GM18909 (cell line): ENCODE data around the gene HMGN1.
"Not testable (repeated sequence)": the region's sequence is repeated elsewhere in the genome, so short reads cannot be mapped to it uniquely, and the experiment has no call there.

Experiments used
- ATAC-seq: cut with Tn5 transposase; IDR thresholded peaks from one replicate; pipeline ENCODE4 v1.9.1; 2021; ENCODE audit warnings: mild to moderate bottlenecking; ENCODE audit not compliant: unreplicated experiment, poor library complexity

The HMGN1 gene, protein sequence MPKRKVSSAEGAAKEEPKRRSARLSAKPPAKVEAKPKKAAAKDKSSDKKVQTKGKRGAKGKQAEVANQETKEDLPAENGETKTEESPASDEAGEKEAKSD

DNA sequence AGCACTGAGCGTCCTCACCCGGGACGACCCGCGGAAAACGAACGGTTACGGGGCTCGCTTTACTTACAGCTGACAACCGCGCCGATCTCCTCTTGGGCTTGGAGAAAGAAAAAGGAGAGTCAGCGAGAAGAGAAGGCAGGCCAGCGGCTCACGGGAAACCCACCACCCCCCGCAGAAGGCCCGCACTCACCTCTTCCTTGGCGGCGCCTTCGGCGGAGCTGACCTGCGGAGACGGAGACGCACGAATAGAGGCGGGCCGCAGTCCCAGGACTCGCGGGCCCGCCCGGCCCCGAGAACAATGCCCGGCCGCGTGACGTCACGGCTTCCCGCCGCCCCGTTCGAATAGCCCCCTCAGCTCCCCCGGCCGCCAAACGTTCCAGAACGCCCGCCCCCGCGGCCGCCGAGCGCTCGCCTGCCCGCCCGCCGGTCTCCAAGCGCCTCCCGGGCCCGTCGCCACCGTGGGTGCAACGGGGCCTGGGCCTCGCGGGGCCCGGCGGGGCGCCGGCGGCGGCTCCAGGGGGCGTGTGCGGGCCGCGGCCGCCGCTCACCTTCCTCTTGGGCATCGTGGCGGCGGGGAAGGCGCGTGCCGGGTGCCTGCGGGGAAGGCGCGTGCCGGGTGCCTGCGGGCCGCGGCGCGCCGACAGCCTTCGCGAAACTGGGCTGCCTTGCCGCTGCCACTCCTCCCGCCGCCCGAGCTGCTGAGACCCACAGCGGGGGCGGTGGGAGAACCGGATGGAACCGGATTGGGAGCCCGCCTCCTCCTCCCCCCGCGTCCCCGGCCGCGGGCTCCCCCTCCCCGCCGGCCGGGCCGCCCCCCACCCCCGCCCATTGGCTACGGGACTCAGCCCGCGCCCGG lies at the start of gene HMGN1:
HMGN1 (minus strand) TSS at position 734 of the 856 bp plus-strand sequence; CDS start at position 563, 171 bp downstream.
- ATAC-seq: peak; percentile 58

DNA sequence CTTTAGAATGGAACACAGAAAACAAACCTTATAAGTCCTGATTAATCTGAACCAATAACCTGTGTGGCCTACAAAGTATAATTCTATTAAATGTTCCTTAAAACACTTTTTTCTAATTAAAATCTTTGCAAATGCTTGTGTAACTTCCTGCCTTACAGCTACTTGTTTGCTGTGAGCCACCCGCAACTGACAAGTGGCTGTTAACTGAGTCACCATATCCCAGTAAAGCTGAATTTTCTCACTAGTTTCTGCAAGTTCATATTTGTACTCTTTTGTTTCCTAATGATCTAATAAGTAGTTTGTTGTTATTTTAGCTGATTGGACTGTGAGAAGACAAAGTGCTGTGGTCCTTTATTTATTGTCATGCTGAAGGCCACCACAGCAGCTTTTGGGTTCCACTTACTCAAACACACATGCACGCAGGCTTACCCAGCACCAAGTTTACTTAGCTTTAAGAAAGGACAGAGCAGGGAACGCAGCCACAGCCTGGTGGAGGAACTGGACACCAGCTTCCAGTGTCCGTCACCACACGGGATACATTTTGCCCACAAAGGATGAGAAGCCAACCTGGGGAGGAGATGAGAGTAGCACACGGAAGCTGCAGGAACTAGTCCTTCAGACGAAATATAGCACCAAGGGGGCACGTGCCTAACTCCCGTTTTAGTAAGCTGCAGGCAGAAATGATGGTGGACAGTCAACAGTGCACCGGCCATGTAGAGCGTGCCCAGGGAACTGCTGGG lies 48.9 kb upstream of the HMGN1 start:
- ATAC-seq: no peak

DNA sequence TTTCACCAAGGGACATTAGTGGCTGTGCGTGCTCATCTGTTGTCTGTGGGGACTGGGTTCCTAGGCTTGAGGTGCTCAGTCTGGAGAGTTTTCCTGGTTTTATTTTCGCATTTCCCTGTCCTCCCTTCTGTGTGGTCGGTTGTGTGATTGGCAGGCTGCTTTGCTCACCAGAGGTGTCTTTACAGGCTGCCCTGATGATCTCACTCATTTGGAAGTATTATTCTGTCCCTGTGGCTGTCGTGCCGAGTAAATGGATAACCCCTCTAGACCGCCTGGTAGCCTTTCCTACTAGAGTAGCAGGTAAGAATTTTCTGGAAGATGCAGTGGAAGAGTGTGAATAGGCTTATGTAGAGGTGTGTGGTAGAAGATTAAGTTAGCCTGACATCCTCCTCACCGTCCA lies 44.1 kb upstream of the HMGN1 start:
- no peak for ATAC-seq

DNA sequence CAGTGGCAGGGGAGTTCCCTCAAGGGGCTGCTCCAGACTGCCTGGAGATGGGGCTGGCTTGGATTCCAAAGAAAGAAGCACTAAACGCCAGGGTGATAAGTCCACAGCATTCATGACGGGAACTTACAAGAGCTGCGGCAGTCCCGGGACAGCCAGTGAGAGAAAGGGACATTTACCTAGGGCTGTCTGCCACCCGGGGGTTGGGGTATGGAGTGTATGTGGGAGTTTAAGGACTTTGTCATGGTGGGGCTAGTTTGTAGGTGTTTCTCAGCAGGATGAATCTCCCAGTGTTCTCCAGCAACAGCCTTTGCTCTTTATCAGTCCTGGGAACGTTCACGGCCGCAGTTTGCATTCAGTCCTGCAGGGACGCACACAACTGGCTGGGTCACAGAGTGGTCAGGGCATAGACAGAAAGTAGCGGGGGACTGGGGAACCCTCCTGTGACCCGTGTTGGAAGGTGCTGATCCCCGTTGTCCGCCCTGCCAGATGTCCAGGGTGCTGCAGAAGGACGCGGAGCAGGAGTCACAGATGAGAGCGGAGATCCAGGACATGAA lies 41.4 kb upstream of the HMGN1 start:
- no peak for ATAC-seq

DNA sequence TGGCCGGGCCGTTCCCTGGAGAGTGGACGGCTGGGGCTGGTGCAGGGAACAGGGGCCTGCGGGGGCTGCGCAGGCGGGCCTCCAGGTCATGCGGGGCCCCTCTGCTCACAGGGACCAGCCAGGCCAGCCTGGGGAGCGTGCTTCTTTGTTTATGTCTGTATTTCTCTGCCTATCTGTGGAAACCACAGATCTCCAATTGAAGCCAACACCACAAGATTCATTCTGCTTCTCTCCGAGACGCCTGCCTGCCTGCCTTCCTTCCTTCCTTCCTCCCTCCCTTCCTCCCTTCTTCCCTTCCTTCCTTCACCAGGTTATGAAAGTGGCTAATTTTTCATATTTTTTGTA lies 39.9 kb upstream of the HMGN1 start:
- no peak for ATAC-seq

DNA sequence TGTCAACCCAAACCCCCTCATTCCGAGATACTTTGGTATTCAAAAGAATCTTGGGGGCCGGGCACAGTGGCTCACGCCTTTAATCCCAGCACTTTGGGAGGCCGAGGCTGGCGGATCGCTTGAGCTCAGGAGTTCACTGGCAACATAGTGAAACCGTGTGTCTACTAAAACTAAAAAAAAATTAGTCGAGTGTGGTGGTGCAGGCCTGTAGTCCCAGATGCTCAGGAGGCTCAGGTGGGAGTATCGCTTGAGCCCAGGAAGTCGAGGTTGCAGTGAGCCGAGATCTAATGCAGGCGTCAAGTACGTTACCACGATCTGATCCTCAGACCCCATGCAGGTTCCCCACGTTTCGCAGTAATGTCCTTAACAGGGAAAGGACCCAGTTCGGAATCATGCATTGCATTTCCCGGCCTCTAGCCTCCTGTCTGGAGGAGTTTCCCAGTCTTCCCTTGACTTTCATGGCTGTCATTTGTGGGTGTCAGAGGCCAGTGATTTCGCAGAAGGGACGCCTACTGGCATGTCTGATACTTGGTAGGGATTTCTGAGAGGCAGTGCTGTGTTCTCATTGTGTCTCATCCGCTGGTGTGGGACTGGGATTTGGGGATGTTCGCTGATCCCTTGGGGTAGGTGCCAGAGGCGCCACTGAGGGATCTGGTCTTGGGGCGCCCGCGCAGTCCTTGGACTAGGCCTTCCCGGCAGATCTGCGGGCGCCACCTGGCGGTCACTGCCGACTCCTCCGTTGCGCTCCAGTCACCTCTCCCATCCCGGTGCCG lies 39.3 kb upstream of the HMGN1 start:
- ATAC-seq: peak; percentile 87

DNA sequence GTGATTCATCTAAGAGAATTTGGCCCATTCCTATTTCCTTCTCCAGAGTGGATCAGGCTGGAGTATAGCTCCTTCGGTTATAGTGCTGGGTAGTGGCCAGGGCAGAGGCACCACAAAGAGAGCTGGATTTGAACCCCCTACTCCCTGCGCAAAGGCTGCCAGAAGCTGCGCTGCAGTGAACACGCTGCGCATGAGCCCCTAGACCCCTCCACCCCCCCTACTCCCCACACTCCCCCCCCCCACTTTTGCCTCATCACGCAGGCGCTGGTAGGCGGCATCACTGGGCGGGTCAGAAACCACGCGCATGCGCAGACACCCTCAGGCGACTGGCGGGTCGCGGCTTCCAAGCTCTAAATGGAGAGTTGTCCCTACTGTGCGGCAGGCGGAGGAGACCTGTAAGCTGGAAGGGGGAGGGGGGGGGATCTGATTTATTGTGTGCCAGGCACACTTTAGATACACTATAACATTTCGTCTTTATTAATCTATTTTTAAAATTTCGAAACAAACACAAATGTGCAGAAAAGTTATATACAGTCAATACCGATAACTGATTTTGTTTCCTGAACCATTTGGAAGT lies 38.7 kb upstream of the HMGN1 start:
- no peak for ATAC-seq

DNA sequence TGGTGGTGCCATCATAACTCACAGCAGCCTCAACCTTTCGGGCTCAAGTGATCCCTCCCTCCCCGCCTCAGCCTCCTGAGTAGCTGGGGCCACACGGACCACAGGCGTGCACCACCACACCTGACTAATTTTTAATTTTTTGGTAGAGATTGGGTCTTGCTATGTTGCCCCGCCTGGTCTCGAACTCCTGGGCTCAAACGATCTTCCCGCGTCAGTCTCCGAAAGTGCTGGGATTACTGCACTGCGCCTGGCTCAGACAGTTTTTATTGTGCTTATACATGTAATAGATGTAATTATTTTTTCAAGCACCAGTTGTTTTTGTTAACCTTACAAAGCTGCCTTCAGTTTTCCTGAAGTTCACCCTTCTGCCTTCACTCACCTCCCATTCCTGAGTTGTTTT lies 38.0 kb upstream of the HMGN1 start:
- ATAC-seq: no peak

DNA sequence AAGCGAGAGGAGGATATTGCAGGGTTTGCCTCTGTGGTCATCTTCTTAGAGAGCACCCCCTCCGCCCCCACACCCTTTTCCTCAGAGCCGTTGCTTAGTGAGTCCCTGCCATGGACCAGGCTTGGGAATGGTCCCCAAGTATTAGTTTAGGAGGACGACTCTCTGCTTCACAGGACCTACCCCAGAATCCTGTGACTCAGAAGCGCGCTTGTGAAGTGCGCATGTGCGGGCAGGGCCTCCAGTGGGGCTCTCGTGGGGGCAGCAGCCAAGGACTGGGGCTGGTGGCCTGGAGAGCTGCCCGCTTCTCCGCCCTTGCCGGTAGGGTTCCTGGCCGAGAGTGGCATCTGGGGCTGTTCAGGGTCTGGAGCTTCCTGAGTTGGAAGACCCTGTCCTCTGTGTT lies 37.3 kb upstream of the HMGN1 start:
- ATAC-seq: no peak

DNA sequence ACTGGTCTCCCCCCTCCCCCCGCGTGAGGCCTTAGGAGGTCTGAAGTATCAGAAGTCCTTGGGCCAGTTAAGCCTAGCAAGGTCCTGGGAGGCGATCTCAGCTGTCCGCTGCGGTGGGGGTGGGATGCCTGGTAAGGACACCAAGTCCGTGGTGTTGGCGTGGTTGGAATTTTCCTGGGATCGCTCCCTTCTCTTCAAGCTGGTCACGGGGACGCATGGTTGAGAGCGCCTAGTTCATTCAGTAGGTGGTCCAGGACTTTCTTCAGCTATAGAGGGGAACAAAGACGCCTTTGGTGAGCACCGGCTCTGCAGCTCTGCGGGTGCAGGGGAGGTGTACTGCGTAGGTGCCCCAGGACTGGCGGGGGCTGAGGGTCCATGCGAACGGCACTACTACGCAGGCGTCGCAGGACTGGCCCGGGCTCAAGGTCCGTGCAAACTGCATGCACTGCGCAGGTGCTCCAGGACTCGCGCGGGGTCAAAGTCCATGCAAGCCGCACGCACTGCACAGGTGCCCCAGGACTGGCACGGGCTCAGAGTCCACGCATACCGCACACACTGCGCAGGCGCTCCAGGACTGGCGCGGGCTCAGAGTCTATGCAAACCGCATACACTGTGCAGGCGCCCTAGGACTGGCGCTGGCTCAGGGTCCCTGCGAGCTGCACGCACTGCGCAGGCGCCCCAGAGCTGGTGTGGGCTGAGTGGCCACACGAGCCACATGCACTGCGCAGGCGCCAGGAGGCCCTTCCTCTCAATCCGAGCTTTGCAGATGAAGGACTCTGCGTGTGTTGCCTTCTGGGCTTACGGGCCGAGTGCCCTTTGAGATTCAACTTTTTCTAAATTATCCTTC lies 36.6 kb upstream of the HMGN1 start:
- ATAC-seq: no peak

DNA sequence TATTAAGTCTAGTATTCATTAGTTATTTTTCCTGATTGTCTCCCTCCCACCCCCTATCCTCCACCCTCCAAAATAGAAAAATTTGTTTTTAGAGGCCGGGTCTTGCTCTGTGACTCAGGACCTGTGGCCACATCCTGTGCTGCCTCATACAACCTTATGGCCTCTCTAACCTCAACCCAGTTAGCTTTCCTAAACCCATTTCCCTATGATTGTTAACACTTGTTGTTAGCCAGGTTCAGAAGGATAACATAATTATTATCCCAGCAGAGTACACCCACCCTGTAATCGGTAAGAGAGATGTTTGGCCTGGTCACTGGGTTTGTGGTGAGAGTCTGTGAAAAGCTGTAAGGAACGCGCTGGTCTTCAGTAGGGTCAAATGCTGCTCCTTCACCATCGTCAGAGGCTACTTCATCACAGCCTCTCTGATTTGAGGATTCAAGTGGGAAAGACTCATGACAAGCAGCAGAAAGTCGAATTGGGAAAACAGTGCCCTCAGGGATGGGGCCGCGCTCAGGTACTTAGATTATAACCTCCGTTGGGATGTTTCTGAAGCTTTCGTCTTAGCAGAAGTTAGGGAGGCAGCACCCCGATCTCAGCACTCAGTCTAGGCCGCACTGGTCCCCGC lies 35.9 kb upstream of the HMGN1 start:
- no peak for ATAC-seq

DNA sequence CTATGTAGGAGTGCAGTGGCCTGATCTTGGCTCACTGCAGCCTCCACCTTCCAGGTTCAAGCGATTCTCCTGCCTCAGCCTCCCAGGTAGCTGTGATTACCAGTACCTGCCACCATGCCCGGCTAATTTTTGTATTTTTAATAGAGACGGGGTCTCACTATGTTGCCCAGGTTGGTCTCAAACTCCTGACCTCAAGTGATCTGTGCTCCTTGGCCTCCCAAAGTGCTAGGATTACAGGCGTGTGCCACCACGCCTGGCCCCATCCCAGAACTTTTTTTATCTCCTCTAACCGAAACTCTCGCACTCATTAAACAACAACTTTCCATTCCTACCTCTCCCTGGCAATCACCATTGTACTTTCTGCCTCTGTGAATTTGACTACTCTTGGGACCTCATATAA lies 33.2 kb upstream of the HMGN1 start:
- ATAC-seq: not testable (repeated sequence)

DNA sequence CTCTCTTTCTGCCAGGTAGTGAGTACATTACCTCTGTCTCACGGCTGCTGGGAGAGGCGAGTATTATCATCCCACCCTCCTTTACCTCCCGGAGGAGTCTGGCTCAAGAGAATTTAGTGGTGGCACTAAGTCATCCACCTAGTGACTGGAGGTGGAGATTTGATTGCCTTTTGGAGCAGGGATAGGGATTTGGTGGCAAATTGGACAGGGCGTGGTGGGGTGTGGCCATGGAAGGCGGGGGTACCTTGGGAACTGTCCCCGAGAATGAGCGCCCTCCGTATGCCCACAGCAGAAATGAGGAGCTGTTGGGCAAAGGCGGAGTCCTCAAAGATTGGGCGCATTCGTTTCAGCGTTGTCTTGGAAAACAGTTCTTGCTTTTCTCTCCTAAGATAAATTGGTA lies 32.1 kb upstream of the HMGN1 start:
- no peak for ATAC-seq

DNA sequence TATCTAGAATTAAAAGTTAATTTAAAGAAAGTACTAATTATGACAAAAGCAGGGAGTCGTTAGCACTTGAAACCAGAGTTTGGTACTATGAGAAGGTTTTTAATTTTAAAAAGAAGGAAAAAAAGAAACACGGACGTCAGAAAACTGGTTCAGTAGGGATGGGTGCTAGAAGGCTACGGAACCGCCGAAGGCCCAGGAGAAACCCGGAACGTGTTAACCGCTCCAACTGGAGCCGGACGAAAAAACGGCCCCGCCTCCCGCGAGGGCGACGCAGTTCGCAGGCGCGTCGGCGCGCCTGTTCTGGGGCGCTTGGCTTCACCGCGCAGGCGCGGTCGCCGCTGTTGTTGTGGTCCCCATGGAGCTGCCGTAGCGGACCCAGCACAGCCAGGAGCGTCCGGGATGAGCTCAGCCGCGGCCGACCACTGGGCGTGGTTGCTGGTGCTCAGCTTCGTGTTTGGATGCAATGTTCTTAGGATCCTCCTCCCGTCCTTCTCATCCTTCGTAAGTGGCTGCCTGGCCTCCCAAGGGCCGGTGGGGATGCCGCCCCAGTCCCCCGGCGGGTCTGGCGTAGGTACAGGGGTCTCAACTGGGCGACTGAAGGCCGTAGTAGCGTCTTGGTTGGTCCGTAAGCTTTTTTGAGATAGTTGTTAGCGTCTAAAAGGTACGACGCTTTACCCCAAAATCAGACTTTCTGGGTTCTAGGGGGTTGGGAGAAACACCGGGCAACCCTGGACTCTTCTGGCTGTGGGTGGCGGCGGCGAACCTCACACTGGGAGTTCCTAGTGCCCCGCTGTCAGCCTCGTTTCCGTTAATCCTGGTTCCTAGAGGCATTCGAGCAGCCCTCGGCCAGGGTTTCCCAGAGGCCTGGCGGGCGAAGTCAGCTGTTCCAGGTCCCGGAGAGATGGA lies 31.4 kb upstream of the HMGN1 start:
- peak; percentile 95 for ATAC-seq

DNA sequence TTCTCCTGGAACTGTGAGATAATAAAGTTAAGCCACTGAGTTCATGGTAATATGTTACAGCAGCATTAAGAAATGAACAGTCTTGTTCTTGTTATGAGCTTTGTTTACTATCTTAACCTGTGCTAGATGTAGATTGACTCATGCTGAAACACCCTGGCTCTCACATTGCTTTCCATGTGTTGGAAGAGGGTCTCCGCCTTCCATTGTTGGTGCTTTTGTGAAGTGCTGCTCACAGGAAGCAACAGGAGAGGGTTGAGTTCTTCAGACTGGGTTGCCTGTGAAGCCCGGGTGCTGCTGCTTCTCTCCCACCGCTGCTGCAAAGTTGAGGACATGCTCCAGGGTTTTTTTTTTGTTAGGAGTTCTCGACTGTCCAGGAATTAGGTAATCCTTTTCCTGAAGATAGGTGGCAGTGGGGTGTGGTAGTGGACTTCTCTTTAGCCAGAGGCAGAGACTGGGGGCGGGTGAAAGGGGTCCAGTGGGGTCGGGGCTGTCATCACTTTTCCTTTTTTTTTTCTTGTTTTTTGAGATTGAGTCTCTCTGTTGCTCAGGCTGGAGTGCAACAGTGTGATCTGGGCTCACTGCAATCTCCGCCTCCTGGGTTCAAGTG lies 28.7 kb upstream of the HMGN1 start:
- no peak for ATAC-seq

DNA sequence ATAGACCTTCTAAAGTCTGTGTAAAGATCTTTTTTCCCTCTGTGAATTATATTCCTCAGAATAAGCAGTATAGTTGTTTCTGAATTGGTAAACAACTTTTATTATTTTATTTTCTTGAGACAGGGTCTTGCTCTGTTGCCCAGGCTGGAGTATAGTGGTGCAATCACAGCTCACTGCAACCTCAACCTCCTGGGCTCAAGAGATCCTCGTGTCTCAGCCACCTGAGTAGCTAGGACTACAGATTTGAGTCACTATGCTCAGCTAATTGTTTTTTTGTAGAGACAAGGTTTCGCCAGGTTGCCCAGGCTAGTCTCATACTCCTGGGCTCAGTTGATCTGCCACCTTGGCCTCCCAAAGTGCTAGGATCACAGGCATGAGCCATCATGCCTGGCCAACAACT lies 26.6 kb upstream of the HMGN1 start:
- no peak for ATAC-seq

DNA sequence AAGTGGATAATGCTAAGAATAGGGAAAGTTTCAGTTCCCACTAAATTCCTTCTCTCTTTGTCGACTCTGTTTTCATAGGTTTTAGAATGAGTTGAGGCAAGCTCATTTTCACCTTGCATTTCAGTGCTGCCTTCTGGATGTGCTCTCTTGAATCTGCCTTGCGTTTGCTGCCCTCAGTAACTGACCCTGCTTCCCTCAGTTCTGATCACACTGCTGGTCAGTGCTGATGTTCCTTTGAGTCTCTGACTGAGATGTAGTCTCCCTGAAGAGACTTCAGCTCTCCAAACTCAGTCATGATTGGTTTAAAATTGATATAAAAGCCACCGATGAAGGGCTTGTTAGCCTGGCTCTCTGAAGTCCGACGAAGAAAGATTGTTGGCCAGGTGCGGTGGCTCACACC lies 25.2 kb upstream of the HMGN1 start:
- ATAC-seq: no peak
